Fibroblast of lung (primary cell): ENCODE data around the gene FAM53B.

ENCODE experiments used
- CTCF ChIP-seq, 2 donors: IDR thresholded peaks in 1 of 2; conservative IDR thresholded peaks in 1 of 2; 1 replicate in 1 of 2; 2 replicates in 1 of 2; pipeline ENCODE4 v1.5.1; 2011 to 2012; ENCODE audit warnings: low read length in 2 of 2, control low read depth in 1 of 2, inconsistent platforms in 1 of 2, low read depth in 1 of 2, mild to moderate bottlenecking in 1 of 2
- EZH2 ChIP-seq: IDR thresholded peaks from 2 replicates; pipeline ENCODE4 v1.5.1; 2012; ENCODE audit warnings: low read length, control low read depth, mild to moderate bottlenecking; ENCODE audit errors: missing control alignments

- TF ChIP-seq CTCF (conservative IDR thresholded peaks at IDR 0.05 in 1 of 2, IDR thresholded peaks at IDR 0.05 in 1 of 2; ENCODE audit: low read depth in 1 of 2, low read length in 2 of 2) = no peak
- no peak for TF ChIP-seq EZH2
These were observed 114.3 kb downstream of the FAM53B start for GRCh38 chr10:124629842-124630241.
